CD4-positive, CD25-positive, alpha-beta regulatory T cell (primary cell): ENCODE data around the gene NUP210. TPM values are rescaled to one million over a fixed set of nuclear protein-coding genes. Genes with fewer than 3 reads are reported as not detected.

Source experiments
- ATAC-seq, 2 donors: fragments of 150-1000 bp; cut with Tn5 transposase; one replicate each; pipeline ENCODE4 v1.10.0; 2021; ENCODE audit warnings: low read depth in 2 of 2, moderate number of reproducible peaks in 2 of 2, moderate library complexity in 1 of 2
- DNase-seq, 3 donors: peaks; one replicate each; pipeline versions ENCODE4 v3.0.0 to v3.0.0-alpha.2; 2012 to 2022; ENCODE audit warnings: mixed read lengths in 1 of 3
- H3K27ac ChIP-seq: one replicate; pipeline ENCODE4 v1.7.0; 2013; ENCODE audit warnings: mild to moderate bottlenecking, low read length; ENCODE audit not compliant: insufficient read depth, poor library complexity, severe bottlenecking
- H3K27me3 ChIP-seq: one replicate; pipeline ENCODE4 v1.7.0; 2013; ENCODE audit warnings: low read length; ENCODE audit not compliant: control insufficient read depth, insufficient read depth
- H3K36me3 ChIP-seq: one replicate; pipeline ENCODE4 v1.7.0; 2013; ENCODE audit warnings: mild to moderate bottlenecking, low read length, moderate library complexity; ENCODE audit not compliant: control insufficient read depth, insufficient read depth
- H3K4me1 ChIP-seq: 2 replicates; pipeline ENCODE4 v1.7.0; 2013; ENCODE audit warnings: mild to moderate bottlenecking, low read length; ENCODE audit not compliant: insufficient read depth, control insufficient read depth, poor library complexity, severe bottlenecking
- H3K4me3 ChIP-seq: one replicate; pipeline ENCODE4 v1.7.0; 2013; ENCODE audit warnings: low read depth, mild to moderate bottlenecking, low read length, moderate library complexity
- H3K9me3 ChIP-seq, 2 experiments: 1 replicate in 1 of 2; 2 replicates in 1 of 2; pipeline ENCODE4 v1.7.0; 2013; ENCODE audit warnings: low read length in 2 of 2, mild to moderate bottlenecking in 1 of 2, moderate library complexity in 1 of 2; ENCODE audit not compliant: control insufficient read depth in 2 of 2
- H3K27ac Mint-ChIP-seq, 3 donors: one replicate each; pipeline ENCODE4 v1.8.0; 2020 to 2022; ENCODE audit warnings: mild to moderate bottlenecking in 3 of 3, mixed read lengths in 3 of 3, moderate library complexity in 2 of 3
- H3K27me3 Mint-ChIP-seq: one replicate; pipeline ENCODE4 v1.8.0; 2022; ENCODE audit warnings: mild to moderate bottlenecking, mixed read lengths
- H3K36me3 Mint-ChIP-seq: one replicate; pipeline ENCODE4 v1.8.0; 2020; ENCODE audit warnings: mixed read lengths
- H3K4me1 Mint-ChIP-seq, 4 donors: one replicate each; pipeline ENCODE4 v1.8.0; 2020 to 2022; ENCODE audit warnings: mixed read lengths in 4 of 4, mild to moderate bottlenecking in 1 of 4
- H3K4me3 Mint-ChIP-seq, 4 donors: one replicate each; pipeline ENCODE4 v1.8.0; 2020 to 2022; ENCODE audit warnings: mild to moderate bottlenecking in 4 of 4, mixed read lengths in 4 of 4, moderate library complexity in 3 of 4
- H3K9me3 Mint-ChIP-seq, 7 donors: one replicate each; pipeline ENCODE4 v1.8.0; 2020 to 2022; ENCODE audit warnings: mixed read lengths in 7 of 7, mild to moderate bottlenecking in 3 of 7, moderate library complexity in 2 of 7
- polyA plus RNA-seq, 4 donors: library from polyadenylated mRNA; unstranded; fragments of 300-500 nt; fragmentation: Illumina TruSeq; gene quantifications; one replicate each; pipeline ENCODE4 v1.2.3, GENCODE V29; 2021
- total RNA-seq: library from RNA; stranded (reverse); gene quantifications from one replicate; pipeline ENCODE4 v1.2.3, GENCODE V29; 2022

Gene NUP210
- total and polyA plus RNA-seq, 5 donors from 2014 or later, result 42.4 to 125 (median 45.4) TPM

DNA sequence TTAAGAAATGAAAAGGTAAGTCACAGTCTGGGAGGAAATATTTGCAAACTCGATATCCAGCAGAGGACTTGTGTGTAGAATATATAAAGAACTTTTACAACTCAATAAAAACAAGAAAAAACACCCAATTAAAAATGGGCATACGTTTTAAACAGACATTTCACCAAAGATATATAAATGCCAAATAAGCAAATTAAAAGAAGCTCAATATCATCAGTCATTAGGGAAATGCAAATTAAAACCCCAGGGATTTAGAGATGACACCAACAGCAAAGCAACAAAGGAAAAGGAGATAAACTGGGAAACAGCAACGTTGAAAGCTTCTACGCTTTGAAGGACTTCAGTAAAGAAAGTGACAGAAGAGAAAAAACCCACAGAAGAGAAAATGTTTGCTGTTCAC, 132.3 kb downstream of the NUP210 start:
- ATAC-seq (no peak), DNase-seq (no peak)
- Mint-ChIP-seq H3K4me3 (no peak overlapping the region), H3K36me3 (no peaks in the 10 kb centered on the region), H3K27ac (no peak overlapping the region), H3K27me3 (peaks cover 43% of the 10 kb centered on the region), H3K4me1 (peaks cover 0 to 7% (median 1%) of the 10 kb centered on the region in 4 donors), H3K9me3 (peaks cover 3 to 26% (median 15%) of the 10 kb centered on the region in 7 donors)
- H3K9me3 ChIP-seq, result peaks cover 23 to 25% of the 10 kb centered on the region in 2 experiments
- no peak overlapping the region for H3K4me3 ChIP-seq
- no peaks in the 10 kb centered on the region for H3K4me1 ChIP-seq
- H3K27me3 ChIP-seq, result peaks cover 23% of the 10 kb centered on the region
- H3K27ac ChIP-seq, result no peak overlapping the region
- H3K36me3 ChIP-seq, result no peaks in the 10 kb centered on the region

DNA sequence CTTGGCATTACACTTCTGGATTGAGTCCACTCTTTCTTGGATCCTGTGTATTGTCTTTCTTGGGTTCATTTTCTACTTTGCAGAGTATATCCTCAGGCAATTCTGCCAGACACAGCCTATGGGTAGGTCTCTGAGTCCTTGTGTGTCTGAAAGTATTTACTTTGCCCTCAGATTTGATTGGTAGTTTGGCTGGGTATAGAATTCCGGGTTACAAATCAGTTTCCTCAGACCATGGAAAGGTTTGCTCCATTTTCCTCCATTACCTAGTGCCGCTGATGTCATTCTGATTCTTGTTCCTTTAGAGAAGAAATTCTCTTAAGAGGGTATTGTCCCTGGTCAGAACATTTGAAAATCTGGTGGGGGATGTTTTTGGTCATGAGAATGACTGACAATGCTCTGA, 133.2 kb downstream of the NUP210 start:
- no peak for ATAC-seq
- no peaks in the 10 kb centered on the region for H3K36me3 ChIP-seq
- no peak for DNase-seq
- Mint-ChIP-seq H3K27me3 (peaks cover 43% of the 10 kb centered on the region), H3K27ac (no peak overlapping the region), H3K4me3 (no peak overlapping the region), H3K9me3 (peaks cover 3 to 26% (median 15%) of the 10 kb centered on the region in 7 donors), H3K36me3 (no peaks in the 10 kb centered on the region), H3K4me1 (peaks cover 0 to 7% (median 1%) of the 10 kb centered on the region in 4 donors)
- no peak overlapping the region for H3K27ac ChIP-seq
- H3K9me3 ChIP-seq, result peaks cover 23 to 25% of the 10 kb centered on the region in 2 experiments
- H3K27me3 ChIP-seq, result peaks cover 23% of the 10 kb centered on the region
- H3K4me1 ChIP-seq, result peaks cover under 1% of the 10 kb centered on the region
- H3K4me3 ChIP-seq, result no peak overlapping the region

DNA sequence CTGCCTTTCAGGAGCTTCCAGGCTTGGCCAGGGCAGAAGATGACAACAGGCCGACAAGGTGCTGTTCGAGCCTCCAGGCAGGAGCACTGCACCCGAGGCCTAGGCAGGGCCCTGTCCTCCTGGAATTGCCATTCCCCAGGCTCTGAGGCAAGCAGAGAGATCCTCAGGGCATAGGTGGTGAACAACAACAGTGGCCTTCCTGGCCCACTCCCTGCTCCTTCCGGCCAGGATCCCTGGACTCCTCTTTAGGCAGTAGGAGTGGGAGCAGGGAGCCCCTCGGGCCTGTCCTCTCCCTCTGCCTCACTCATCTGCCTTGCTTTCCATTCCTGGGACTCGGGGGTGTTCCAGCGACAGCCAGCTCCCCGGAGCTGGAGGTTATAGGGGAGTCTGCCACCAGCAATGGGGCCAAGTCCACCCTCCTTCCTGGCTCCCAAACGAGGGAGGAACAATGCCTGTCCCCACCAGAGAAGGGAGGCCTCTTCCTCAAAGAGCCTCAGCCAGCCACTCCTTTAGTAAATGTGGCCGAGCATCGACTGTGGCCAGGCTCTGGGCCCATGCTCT, 135.0 kb downstream of the NUP210 start:
- Histone ChIP-seq H3K9me3 (peaks cover 23 to 25% of the 10 kb centered on the region in 2 experiments), H3K4me1 (peaks cover 6% of the 10 kb centered on the region), H3K27me3 (peaks cover 20% of the 10 kb centered on the region), H3K27ac (no peak overlapping the region), H3K36me3 (no peaks in the 10 kb centered on the region), H3K4me3 (no peak overlapping the region)
- ATAC-seq (no peak), DNase-seq (no peak)
- Mint-ChIP-seq H3K27me3 (peaks cover 54% of the 10 kb centered on the region), H3K9me3 (peaks cover 3 to 29% (median 15%) of the 10 kb centered on the region in 7 donors), H3K4me1 (peaks cover 0 to 12% (median 5%) of the 10 kb centered on the region in 4 donors), H3K36me3 (no peaks in the 10 kb centered on the region), H3K27ac (no peak overlapping the region), H3K4me3 (peak overlapping the region in 1 of 4 donors; percentile 38)

DNA sequence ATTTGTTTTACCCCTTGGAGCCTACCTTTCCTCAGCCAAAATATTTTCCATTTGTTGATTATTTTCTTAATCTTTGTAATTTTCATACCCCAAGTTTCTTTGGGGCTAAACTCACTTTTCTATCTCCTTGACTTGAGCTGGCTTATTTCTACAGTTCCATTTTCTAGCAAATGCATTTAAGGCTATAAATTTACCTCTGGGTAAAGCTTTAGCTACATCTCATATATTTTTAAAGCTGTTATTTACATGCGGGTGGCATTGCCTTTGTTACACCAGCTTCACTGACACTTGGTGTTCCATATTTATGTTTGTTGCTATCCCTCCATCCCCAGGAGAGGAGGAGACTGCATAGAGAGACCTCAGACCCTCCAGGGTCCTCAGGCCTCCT, 136.3 kb downstream of the NUP210 start:
- Histone ChIP-seq H3K9me3 (peaks cover 23 to 25% of the 10 kb centered on the region in 2 experiments), H3K27me3 (peaks cover 20% of the 10 kb centered on the region), H3K27ac (no peak overlapping the region), H3K36me3 (no peaks in the 10 kb centered on the region), H3K4me1 (peaks cover 6% of the 10 kb centered on the region), H3K4me3 (no peak overlapping the region)
- DNase-seq (no peak), ATAC-seq (no peak)
- Mint-ChIP-seq H3K27me3 (peaks cover 63% of the 10 kb centered on the region), H3K27ac (no peak overlapping the region), H3K36me3 (no peaks in the 10 kb centered on the region), H3K9me3 (peaks cover 3 to 29% (median 15%) of the 10 kb centered on the region in 7 donors), H3K4me3 (peak overlapping the region; percentile 23 to 76 (median 50)), H3K4me1 (peaks cover 0 to 12% (median 5%) of the 10 kb centered on the region in 4 donors)

DNA sequence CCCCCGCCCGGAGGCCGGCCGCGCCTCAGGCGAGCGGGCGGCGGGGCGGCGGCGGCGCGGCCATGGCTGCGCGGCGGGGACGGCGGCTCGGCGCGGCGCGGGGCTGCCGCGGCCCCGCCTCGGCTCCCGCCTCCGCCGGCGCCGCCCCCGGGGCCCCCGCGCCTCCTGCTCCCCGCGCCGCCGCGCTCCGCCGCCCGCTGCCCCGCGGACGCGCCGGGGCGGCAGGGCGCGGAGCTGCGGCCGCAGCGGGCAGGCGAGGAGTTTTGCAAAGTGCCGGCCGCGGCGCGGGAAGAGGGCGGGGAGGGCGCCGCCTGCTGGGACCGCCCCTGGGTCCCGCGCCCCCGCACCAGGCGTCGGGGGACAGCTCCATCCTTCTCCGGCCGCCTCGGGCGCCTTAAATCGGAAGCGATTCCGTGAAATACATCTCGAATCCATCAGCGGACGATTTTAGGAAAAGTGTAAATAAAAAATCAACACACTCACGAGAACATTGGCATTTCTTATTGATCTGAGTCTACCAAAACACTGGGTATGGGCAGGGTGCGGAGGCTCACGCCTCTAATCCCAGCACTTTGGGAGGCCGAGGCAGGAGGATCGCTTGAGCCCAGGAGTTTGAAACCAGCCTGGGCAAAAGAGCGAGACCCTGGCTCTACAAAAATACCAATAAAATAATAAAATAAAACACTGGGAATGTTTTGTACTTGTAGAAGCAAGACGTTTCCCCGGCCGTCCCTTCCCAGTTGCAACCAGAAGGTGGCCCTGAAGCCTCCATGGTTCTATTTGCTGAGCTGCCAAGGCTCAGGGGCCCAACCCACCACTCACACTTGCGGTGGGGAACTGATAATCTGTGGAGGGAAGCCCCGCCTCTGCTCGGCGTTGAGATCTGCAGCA, 136.9 kb downstream of the NUP210 start:
- no peak overlapping the region for H3K27ac ChIP-seq
- peaks cover 6% of the 10 kb centered on the region for H3K4me1 ChIP-seq
- ATAC-seq (peak in 1 of 2 donors; percentile 29), DNase-seq (no peak)
- Mint-ChIP-seq H3K9me3 (peaks cover 3 to 29% (median 15%) of the 10 kb centered on the region in 7 donors), H3K36me3 (no peaks in the 10 kb centered on the region), H3K27me3 (peaks cover 59% of the 10 kb centered on the region), H3K4me1 (peaks cover 0 to 12% (median 5%) of the 10 kb centered on the region in 4 donors), H3K4me3 (peak overlapping the region in 3 of 4 donors; percentile 27 to 76 (median 63)), H3K27ac (no peak overlapping the region)
- H3K4me3 ChIP-seq, result no peak overlapping the region
- H3K9me3 ChIP-seq, result peaks cover 23 to 25% of the 10 kb centered on the region in 2 experiments
- H3K27me3 ChIP-seq, result peaks cover 20% of the 10 kb centered on the region
- no peaks in the 10 kb centered on the region for H3K36me3 ChIP-seq

DNA sequence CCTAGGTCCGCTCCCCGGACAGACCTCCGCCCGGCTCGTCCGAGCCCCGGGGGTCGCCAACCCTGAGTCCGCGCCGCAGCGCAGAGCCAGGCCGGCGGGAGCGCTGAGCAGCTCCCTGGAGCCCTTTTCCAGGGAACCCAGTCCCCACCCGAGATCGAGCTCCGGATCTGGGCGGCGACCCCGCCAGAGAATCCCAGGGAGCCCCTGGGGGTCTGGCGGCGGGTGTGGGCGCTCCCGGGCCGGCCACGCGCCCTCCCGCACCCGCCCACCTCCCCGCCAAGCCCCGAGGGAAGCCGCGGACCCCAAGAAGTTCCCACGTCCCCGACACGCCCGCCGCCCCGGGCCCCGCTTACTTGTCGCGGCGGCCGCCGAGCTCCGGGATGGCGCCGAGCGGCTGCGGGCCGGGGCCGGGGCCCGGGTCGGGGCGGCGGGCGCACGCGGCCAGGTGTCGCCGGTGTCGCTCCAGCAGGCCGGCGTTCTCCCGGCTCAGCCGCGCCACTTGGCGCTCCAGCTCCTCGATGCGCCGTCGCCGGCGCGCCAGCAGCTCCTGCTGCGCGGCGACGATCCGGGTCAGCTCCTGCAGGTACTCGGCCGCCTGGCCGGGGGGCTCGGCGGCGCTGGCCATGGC, 137.7 kb downstream of the NUP210 start:
- peaks cover 65% of the 10 kb centered on the region for H3K27me3 Mint-ChIP-seq
- DNase-seq (no peak), ATAC-seq (no peak)
- no peak overlapping the region for H3K4me3 Mint-ChIP-seq
- H3K9me3 Mint-ChIP-seq, result peaks cover 3 to 28% (median 15%) of the 10 kb centered on the region in 7 donors
- no peak overlapping the region for H3K27ac Mint-ChIP-seq
- Histone ChIP-seq H3K4me3 (no peak overlapping the region), H3K27me3 (peaks cover 20% of the 10 kb centered on the region), H3K4me1 (peaks cover 6% of the 10 kb centered on the region), H3K9me3 (peaks cover 23 to 25% of the 10 kb centered on the region in 2 experiments), H3K27ac (no peak overlapping the region), H3K36me3 (no peaks in the 10 kb centered on the region)
- H3K4me1 Mint-ChIP-seq, result peaks cover 0 to 12% (median 5%) of the 10 kb centered on the region in 4 donors
- H3K36me3 Mint-ChIP-seq, result no peaks in the 10 kb centered on the region

DNA sequence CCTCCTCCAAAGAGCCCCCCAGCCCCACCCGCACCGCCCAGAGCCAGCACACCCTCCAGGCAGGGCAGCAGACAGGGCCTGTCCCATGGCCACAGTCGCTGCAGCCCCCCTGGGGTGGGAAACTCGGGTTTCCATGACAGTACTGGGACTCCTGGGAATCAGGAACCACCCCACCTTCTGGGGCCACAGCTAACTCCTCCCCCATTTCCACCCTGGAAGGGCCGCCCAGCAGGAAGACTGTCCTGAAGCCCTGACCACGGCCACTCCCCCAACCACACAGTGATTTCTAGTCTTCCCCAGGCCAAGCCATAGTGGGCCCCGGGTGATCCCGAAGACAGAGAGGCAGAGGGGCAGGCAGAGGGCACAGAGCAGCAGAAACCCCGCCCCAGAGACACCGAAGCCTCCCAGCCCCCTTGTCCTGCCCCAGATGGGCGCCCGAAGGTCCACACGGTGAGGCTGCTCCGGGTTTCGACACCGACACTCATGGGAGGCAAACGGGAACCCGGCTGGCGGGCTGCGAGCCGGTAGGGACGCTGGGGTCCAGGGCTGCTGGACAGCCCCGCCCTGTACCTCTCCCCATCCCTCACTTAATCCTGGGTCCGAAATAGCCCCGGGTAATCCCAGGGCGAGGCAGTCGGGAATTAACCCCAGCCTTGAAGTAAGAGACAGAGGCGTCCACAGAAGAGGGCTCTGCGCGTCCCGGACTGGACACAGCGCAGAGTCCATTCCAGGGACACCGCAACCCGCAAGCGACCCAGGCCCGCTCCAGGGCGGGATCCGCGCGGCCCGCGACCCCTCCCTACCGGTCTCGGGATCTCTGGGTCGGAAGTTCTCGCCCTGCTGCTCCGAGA, 138.4 kb downstream of the NUP210 start:
- Mint-ChIP-seq H3K36me3 (no peaks in the 10 kb centered on the region), H3K9me3 (peaks cover 0 to 21% (median 13%) of the 10 kb centered on the region in 7 donors), H3K4me1 (peaks cover 0 to 12% (median 5%) of the 10 kb centered on the region in 4 donors), H3K27ac (peak overlapping the region in 1 of 3 donors; percentile 39), H3K27me3 (peaks cover 62% of the 10 kb centered on the region), H3K4me3 (peak overlapping the region; percentile 67 to 82 (median 79))
- Histone ChIP-seq H3K36me3 (no peaks in the 10 kb centered on the region), H3K4me1 (peaks cover 6% of the 10 kb centered on the region), H3K27ac (no peak overlapping the region), H3K4me3 (no peak overlapping the region), H3K9me3 (peaks cover 17 to 20% of the 10 kb centered on the region in 2 experiments), H3K27me3 (peaks cover 16% of the 10 kb centered on the region)
- ATAC-seq (no peak), DNase-seq (no peak)
